GM19438 (cell line): ENCODE measurements around the gene KRTAP1-5.
"Not testable (repeated sequence)": the region's sequence is repeated elsewhere in the genome, so short reads cannot be mapped to it uniquely, and the experiment has no call there.

Experiments
- ATAC-seq: cut with Tn5 transposase; IDR thresholded peaks from one replicate; pipeline ENCODE4 v1.9.1; 2021; ENCODE audit warnings: low read depth; ENCODE audit not compliant: unreplicated experiment

KRTAP1-5 gene

DNA sequence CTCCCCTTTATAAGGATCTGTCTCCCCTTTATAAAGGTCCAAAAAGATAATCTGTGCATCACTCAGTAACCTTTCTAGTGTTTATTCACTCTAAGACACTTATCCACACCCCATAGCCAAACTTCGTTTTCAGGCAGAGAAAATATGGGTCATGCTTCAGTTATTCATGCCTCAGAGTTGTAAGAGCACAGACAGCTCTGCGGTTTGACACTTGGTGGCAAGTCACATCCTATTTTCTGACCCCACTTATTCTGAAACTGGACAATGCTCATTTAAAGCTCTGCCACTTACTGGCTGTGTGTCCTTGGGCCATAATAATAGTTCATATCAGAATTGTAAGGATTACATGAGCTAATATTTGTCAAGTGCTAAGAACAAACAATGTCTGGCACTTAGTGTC is 22.1 kb upstream of the KRTAP1-5 start:
- ATAC-seq: no peak

DNA sequence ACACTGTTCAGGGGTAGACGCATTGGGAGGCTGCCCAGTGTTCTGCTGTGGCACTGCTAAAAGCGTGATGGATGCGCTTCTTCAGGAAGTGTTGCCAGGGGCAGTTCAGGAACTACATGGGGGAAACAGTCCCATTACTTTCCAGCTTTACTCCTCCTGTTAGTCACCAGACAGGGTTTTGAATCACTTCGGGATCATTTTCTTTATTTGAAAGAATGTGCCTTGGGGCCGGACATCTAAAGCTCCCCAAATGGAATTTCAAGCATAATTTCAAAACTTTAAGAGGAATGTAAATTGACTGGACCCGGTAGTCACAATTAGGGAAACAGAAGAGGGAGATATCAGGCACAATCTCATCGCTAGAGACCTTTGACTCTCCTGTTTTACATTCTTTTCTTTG is 21.4 kb upstream of the KRTAP1-5 start:
- no peak for ATAC-seq

GRCh38 chr17:41046735-41047465 is 19.9 kb upstream of the KRTAP1-5 start, which contains the start of gene KRTAP2-1:
Gene KRTAP2-1 (minus strand): TSS chr17:41047316. CDS start chr17:41047267, 49 bp downstream.
- not testable (repeated sequence) for ATAC-seq

DNA sequence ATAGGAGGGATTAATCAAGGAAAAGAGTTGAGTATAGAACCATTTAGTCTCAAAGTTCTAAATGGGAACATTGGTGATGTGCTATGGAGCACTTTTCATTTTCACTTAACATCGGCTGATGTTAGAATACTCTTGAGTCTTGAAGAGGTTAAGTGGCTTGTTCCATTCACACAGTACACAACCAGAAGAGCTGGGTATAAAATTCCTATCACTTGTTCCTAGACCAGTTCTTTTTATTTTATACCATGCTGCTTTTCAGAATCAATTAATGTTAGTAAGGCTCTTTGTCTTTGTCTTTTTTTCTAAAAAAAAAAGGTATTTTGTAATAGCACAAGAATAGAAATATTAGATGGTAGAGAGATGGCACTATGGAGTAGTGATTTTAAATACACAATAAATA is 15.9 kb upstream of the KRTAP1-5 start:
- ATAC-seq: no peak

DNA sequence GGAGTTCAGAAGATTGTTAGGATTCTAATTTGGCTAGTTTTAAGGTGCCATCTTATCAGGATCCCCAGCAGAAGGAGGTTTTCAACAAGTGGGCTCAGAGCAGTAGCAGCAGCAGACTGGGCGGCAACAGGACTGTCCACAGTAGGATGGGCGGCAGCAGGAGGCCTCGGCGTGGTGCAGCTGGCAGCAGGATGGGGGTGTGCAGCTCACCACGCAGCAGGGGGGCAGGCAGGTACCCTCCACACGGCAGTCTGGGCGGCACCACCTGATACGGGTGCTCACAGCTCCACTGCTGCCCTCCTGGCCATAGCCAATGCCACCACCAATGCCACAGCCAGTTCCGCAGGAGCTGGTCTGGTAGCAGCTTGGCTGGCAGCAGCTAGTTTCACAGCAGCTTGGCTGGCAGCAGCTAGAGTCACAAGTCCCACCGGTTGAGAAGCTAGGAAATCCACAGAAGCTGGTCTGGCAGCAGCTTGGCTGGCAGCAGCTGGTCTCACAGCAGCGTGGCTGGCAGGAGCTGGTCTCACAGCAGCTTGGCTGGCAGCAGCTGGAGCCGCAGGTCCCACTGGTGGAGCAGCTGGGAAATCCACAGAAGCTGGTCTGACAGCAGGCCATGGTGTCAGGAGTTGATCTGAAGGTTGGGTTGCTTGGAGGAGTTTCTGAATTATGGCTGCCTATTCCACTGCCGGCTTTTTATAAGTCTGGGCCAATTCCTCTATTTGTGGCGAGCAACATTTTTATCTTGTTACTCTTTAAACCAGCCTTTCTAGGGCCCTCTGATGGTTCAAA is 14.0 kb upstream of the KRTAP1-5 start, which contains the start of gene KRTAP1-1:
TSS of gene KRTAP1-1 (minus strand) at position 668 of the 789 bp plus-strand sequence. CDS start at position 615, 53 bp downstream.
- ATAC-seq: not testable (repeated sequence)

DNA sequence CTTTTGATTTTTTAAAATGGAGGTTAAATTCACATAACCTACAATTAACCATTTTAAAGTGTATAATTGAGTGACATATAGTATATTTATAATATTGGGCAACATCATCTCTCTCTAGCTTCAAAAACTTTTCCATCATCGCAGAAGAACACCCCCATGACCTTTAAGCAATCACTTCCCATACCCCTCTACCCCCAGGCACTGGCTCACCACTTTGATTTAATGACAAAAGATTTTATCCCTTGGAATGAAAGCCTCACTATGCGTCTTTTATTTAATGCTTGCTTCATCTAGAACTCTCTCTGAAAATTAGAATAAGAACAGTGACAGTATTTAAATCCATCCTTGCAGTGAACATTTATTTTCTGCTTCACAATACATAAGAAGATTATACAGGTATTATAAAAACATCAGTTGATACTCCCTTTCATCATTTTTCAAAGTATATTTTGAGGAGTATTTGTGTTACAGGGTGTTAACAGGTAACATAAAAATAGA is 10.9 kb upstream of the KRTAP1-5 start:
- ATAC-seq: no peak

- not testable (repeated sequence) for ATAC-seq
These were observed 7.4 kb upstream of the KRTAP1-5 start, which contains the start of gene KRTAP1-3 for GRCh38 chr17:41034346-41034935. Gene KRTAP1-3 (minus strand): TSS chr17:41034874. CDS start chr17:41034821, 53 bp downstream.

DNA sequence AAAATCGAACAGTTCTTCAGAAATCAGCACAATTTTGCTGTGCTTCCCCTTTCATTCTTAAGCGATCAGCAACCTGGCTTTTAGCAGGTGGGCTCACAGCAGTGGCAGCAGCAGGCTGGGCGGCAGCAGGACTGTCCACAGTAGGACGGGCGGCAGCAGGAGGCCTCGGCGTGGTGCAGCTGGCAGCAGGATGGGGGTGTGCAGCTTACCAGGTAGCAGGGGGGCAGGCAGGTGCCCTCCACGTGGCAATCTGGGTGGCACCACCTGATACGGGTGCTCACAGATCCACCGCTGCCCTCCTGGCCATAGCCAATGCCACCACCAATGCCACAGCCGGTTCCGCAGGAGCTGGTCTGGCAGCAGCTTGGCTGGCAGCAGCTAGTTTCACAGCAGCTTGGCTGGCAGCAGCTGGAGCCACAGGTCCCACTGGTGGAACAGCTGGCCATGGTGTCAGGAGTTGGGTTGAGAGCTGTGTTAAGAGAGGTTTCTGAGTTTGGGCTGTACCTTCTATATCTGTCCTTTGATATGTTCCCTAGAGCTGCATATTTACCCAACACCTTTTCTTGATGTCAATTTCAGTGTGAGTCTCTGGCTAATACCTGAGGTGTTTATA is 2.7 kb upstream of the KRTAP1-5 start, which contains the start of gene KRTAP1-4:
TSS of gene KRTAP1-4 (minus strand) at position 563 of the 613 bp plus-strand sequence. CDS start at position 446, 117 bp downstream.
- ATAC-seq: no peak

DNA sequence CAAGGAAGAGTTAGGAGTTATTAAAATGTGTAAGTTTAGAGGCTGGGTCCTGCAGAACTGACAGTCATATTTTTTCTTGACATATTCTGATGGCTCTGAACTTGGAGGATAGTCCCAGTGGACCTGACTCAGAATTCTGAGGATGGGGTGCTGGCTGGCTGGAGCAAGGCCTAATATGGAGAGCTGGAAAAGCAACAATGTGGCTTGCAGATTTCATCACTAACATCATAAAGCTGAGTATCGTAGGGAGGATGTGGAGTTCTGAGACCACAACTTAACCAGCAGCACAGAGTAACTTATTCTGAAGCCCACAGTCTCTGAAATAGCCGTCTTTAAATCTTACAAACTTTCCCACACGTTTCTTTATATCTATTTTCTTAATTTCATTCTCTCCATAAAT is 2.3 kb downstream of the KRTAP1-5 start:
- ATAC-seq: no peak

- no peak for ATAC-seq
These were observed 6.7 kb downstream of the KRTAP1-5 start for GRCh38 chr17:41020336-41020735.

- ATAC-seq: no peak
These were observed 7.6 kb downstream of the KRTAP1-5 start for GRCh38 chr17:41019415-41019814.

DNA sequence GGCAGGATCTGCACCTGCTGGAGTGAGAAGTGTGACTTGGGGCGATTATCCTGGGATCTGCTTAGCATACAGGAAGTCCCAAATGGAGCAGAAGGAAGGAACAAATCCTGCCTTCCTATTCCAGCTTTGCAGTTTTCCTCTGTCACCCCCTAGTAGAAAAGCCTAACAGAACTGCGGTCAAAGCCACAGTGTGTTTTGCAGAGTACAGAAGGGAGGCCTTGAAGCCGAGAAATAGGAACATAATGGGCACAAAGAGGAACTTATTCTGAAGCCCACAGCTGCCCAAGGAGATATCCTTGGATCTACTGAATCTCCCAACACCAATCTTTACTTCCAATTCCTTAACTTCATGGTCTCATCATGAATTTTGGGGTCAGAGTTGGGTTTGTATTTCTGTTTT is 8.5 kb downstream of the KRTAP1-5 start:
- ATAC-seq: no peak

DNA sequence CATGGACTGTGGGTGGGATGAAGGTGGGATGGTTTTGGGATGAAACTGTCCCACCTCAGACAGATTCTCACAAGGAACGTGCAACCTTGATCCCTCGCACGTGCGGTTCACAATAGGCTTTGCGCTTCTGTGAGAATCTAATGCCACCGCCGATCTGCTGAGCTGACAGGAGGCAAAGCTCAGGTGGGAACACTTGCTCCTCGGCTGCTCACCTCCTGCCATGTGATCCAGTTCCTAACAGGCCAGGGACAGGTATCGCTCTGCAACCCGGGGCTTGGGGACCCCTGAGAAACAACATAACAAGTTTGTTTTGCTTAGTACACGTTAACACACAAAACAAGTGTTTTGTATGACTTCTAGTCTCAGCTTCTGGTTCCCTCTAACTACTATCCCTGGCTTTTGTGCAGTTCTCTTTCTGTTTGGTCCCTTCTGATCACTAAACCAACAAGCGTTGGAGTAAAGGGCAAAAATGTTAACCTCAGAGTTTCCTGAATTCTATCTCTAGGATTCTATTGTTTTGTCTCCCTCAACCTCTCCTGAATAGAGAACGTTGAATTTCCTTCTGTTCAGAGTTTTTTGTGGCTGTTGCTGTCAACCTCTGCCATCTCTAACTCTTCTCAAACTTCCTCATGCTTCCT is 10.3 kb downstream of the KRTAP1-5 start:
- ATAC-seq: no peak

- no peak for ATAC-seq
These were observed 11.6 kb downstream of the KRTAP1-5 start for GRCh38 chr17:41015454-41015853.

GRCh38 chr17:41013606-41014005 is 13.4 kb downstream of the KRTAP1-5 start:
- ATAC-seq: no peak

DNA sequence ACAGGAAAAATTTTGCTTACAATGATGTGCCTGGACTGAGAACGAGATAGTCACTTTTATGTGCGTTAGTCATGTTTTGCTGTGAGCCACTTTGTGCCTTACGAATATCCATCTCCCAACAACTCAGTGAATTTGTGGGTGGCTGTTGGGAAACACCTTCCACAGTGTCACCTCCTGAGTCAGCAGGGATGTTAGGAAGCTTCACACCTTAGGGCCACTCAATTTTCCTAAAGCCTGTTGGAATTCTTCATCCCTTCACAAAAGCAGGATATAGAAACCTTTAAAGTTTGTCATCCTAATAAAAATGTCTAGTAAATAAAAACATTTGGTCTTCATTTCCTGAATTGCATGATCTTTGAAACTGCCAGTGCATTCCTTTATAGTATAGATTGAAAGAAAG is 13.8 kb downstream of the KRTAP1-5 start:
- ATAC-seq: no peak

DNA sequence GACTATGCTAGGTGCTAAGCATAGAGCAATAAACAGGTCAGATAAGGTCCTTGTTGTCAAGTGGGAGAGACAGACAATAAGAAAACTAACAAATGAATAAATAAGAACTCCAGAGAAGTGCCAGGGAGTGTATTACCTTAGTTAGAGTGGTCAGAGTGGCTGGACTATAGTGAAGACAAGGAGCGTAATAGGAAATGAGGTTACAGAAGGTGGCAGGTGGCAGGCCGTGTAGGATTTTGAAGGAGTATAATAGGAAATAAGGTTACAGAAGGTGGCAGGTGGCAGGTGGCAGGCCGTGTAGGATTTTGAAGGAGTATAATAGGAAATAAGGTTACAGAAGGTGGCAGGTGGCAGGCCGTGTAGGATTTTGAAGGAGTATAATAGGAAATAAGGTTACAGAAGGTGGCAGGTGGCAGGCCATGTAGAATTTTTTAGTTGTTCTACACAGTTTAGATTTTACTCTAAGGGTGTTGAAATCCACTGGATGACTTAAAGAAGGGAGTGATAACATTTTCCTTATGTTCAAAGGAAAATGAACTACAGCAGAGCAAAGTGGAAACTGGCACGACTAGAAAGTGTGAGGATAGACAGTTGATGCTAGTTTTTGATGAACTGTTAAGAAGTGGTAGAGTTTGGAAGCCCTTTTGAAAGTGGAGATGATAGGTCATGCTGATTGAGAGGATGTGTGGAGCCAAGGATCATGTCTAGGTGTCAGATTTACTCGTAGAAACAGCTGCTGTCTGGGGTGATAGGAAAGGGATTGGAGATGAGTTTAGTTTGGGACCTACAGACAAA is 14.5 kb downstream of the KRTAP1-5 start:
- ATAC-seq: no peak

- ATAC-seq: no peak
These were observed 16.6 kb downstream of the KRTAP1-5 start for GRCh38 chr17:41010441-41010840.

DNA sequence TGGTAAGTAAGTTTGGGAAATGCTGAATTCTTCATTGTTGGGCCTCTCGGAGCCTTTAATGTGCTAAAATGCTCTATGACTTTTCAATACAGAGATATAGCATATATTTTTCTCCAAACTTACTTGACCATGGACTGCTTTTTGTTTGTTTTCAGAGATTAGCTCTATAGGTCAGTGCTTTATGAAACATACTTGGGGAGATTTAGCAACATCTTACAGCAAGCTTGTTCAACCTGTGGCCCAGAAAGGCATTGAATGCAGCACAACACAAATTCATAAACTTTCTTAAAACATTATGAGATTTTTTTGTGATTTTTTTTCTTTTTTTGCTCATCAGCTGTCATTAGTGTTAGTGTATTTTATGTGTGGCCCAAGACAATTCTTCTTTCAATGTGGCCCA is 17.1 kb downstream of the KRTAP1-5 start:
- ATAC-seq: no peak
